ENCODE data around the gene ZDHHC22. TPM values are rescaled to one million over a fixed set of nuclear protein-coding genes. Genes with fewer than 3 reads are reported as not detected.

Gene ZDHHC22
- polyA plus RNA-seq, 1 of the 3 experiments (the other 2 are of a cell fraction), result not detected

GRCh38 chr14:77187649-77188012 lies 46.0 kb upstream of the ZDHHC22 start:
- POLR2A ChIA-PET, result no interaction called here
- H3K79me2 ChIP-seq (ENCODE audit: insufficient read depth), result no peaks in the 10 kb centered on the region

GRCh38 chr14:77186911-77187648 lies 45.5 kb upstream of the ZDHHC22 start:
- no peaks in the 10 kb centered on the region for H4K20me1 ChIP-seq (ENCODE audit: insufficient read depth)
- H3F3A ChIP-seq (replicated peaks; ENCODE audit: insufficient read depth), result no peaks in the 10 kb centered on the region
- H3K4me1 ChIP-seq (ENCODE audit: control insufficient read depth in 1 of 2, insufficient read depth in 2 of 2, low read depth in 1 of 2, low read length in 1 of 2), result peaks cover 0 to 9% of the 10 kb centered on the region in 2 experiments; a peak in 1 of 4 replicates
- no peaks in the 10 kb centered on the region for H3K9me2 ChIP-seq
- no peak overlapping the region for H3K27ac ChIP-seq (ENCODE audit: low read depth in 2 of 2, low read length in 1 of 2)
- WGBS (ENCODE audit: low lambda C conversion rate), result 55% methylated on average over 15 of the region's 15 CpGs
- H3K36me3 ChIP-seq (replicated peaks in 1 of 2; ENCODE audit: control insufficient read depth in 1 of 2, insufficient read depth in 2 of 2, low read length in 1 of 2), result no peaks in the 10 kb centered on the region
- peaks cover 8% of the 10 kb centered on the region; the same call in 1 of the 2 replicates for H3K27me3 ChIP-seq (ENCODE audit: insufficient read depth)
- ChIA-PET POLR2A (no interaction called here), CTCF (no interaction called here)
- H3K9ac ChIP-seq, result no peak overlapping the region
- no peaks in the 10 kb centered on the region for H3K9me3 ChIP-seq
- H2AFZ ChIP-seq (ENCODE audit: low read depth), result no peak overlapping the region
- no peaks in the 10 kb centered on the region for H3K79me2 ChIP-seq (ENCODE audit: insufficient read depth)
- no peak for DNase-seq
- H3K4me3 ChIP-seq (ENCODE audit: low read depth in 2 of 2, low read length in 1 of 2), result no peak overlapping the region
- no peak overlapping the region for H3K4me2 ChIP-seq
- TF ChIP-seq, protein P1, sequence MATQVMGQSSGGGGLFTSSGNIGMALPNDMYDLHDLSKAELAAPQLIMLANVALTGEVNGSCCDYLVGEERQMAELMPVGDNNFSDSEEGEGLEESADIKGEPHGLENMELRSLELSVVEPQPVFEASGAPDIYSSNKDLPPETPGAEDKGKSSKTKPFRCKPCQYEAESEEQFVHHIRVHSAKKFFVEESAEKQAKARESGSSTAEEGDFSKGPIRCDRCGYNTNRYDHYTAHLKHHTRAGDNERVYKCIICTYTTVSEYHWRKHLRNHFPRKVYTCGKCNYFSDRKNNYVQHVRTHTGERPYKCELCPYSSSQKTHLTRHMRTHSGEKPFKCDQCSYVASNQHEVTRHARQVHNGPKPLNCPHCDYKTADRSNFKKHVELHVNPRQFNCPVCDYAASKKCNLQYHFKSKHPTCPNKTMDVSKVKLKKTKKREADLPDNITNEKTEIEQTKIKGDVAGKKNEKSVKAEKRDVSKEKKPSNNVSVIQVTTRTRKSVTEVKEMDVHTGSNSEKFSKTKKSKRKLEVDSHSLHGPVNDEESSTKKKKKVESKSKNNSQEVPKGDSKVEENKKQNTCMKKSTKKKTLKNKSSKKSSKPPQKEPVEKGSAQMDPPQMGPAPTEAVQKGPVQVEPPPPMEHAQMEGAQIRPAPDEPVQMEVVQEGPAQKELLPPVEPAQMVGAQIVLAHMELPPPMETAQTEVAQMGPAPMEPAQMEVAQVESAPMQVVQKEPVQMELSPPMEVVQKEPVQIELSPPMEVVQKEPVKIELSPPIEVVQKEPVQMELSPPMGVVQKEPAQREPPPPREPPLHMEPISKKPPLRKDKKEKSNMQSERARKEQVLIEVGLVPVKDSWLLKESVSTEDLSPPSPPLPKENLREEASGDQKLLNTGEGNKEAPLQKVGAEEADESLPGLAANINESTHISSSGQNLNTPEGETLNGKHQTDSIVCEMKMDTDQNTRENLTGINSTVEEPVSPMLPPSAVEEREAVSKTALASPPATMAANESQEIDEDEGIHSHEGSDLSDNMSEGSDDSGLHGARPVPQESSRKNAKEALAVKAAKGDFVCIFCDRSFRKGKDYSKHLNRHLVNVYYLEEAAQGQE (IDR thresholded peaks at IDR 0.05; ENCODE audit: low read depth, low read length), result no peak
- TF ChIP-seq POLR2AphosphoS5 (IDR thresholded peaks at IDR 0.05; ENCODE audit: low read depth, low read length), result no peak
- TF ChIP-seq RAD21 (IDR thresholded peaks at IDR 0.05; ENCODE audit: low read length), result no peak
- TF ChIP-seq, protein P2, sequence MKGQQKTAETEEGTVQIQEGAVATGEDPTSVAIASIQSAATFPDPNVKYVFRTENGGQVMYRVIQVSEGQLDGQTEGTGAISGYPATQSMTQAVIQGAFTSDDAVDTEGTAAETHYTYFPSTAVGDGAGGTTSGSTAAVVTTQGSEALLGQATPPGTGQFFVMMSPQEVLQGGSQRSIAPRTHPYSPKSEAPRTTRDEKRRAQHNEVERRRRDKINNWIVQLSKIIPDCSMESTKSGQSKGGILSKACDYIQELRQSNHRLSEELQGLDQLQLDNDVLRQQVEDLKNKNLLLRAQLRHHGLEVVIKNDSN (IDR thresholded peaks at IDR 0.05; ENCODE audit: borderline replicate concordance, low read depth), result no peak
- TF ChIP-seq NFIC (IDR thresholded peaks at IDR 0.05; ENCODE audit: borderline replicate concordance), result no peak
- TF ChIP-seq FOXM1 (IDR thresholded peaks at IDR 0.05; ENCODE audit: low read depth), result no peak
- TF ChIP-seq CTCF (IDR thresholded peaks at IDR 0.05), result no peak
- TF ChIP-seq TCF12 (IDR thresholded peaks at IDR 0.05), result peak; percentile 31; the same call in 1 of the 2 replicates
- no peak for TF ChIP-seq RXRA (IDR thresholded peaks at IDR 0.05; ENCODE audit: borderline replicate concordance, low read depth)
- no peak for TF ChIP-seq RCOR1 (IDR thresholded peaks at IDR 0.05; ENCODE audit: low read length)

More at GRCh38 chr14:77187649-77188012, 46.0 kb upstream of the ZDHHC22 start:
- H3K4me2 ChIP-seq, result no peak overlapping the region
- H3K9me2 ChIP-seq, result no peaks in the 10 kb centered on the region
- H3F3A ChIP-seq (replicated peaks; ENCODE audit: insufficient read depth), result no peaks in the 10 kb centered on the region
- DNase-seq, result no peak
- H3K9ac ChIP-seq, result no peak overlapping the region
- H4K20me1 ChIP-seq (ENCODE audit: insufficient read depth), result no peaks in the 10 kb centered on the region
- peaks cover 8% of the 10 kb centered on the region; the same call in 1 of the 2 replicates for H3K27me3 ChIP-seq (ENCODE audit: insufficient read depth)
- H3K4me1 ChIP-seq (ENCODE audit: control insufficient read depth in 1 of 2, insufficient read depth in 2 of 2, low read depth in 1 of 2, low read length in 1 of 2), result peaks cover 0 to 4% of the 10 kb centered on the region in 2 experiments; a peak in 1 of 4 replicates
- WGBS (ENCODE audit: low lambda C conversion rate), result 63% methylated on average over 1 of the region's 3 CpGs
- no peak overlapping the region for H3K27ac ChIP-seq (ENCODE audit: low read depth in 2 of 2, low read length in 1 of 2)
- H3K4me3 ChIP-seq (ENCODE audit: low read depth in 2 of 2, low read length in 1 of 2), result no peak overlapping the region
- H3K36me3 ChIP-seq (replicated peaks in 1 of 2; ENCODE audit: control insufficient read depth in 1 of 2, insufficient read depth in 2 of 2, low read length in 1 of 2), result no peaks in the 10 kb centered on the region
- H3K9me3 ChIP-seq, result no peaks in the 10 kb centered on the region
- CTCF ChIA-PET, result interaction anchor here (0.8 kb wide), 1 partner anchor 34 kb away, joined by 3 read pairs; no protein-coding TSS in a partner anchor
- no peak overlapping the region for H2AFZ ChIP-seq (ENCODE audit: low read depth)
- no peak for TF ChIP-seq RCOR1 (IDR thresholded peaks at IDR 0.05; ENCODE audit: low read length)
- TF ChIP-seq JUND (IDR thresholded peaks at IDR 0.05), result no peak
- TF ChIP-seq MEF2A (IDR thresholded peaks at IDR 0.05; ENCODE audit: borderline replicate concordance, low read depth), result no peak
- no peak for TF ChIP-seq GABPA (IDR thresholded peaks at IDR 0.05; ENCODE audit: low read depth)
- TF ChIP-seq, protein P2 (IDR thresholded peaks at IDR 0.05; ENCODE audit: borderline replicate concordance, low read depth), result no peak
- no peak for TF ChIP-seq EP300 (IDR thresholded peaks at IDR 0.05; ENCODE audit: borderline replicate concordance in 1 of 2, low read depth in 1 of 2, low read length in 1 of 2)
- TF ChIP-seq MXI1 (IDR thresholded peaks at IDR 0.05; ENCODE audit: low read depth, low read length), result no peak
- TF ChIP-seq FOXJ3 (CRISPR knock-in tag; IDR thresholded peaks at IDR 0.05), result no peak
- no peak for TF ChIP-seq CTCF (IDR thresholded peaks at IDR 0.05)

All from SK-N-SH (cell line).